ENCODE results near the gene UBE2V1. TPM values are rescaled to one million over a fixed set of nuclear protein-coding genes. Genes with fewer than 3 reads are reported as not detected.
"Not testable (repeated sequence)": the region's sequence is repeated elsewhere in the genome, so short reads cannot be mapped to it uniquely, and the experiment has no call there.

Gene UBE2V1
- total RNA-seq, 1 donor: 114 TPM

GRCh38 chr20:50111829-50112495, 988 bp downstream of the UBE2V1 start:
- peak overlapping the region; percentile 80 for H3K4me3 ChIP-seq (ENCODE audit: low read length)
- no peaks in the 10 kb centered on the region for H3K27me3 ChIP-seq (ENCODE audit: insufficient read depth, low read length)

GRCh38 chr20:50111120-50111828, 1.7 kb downstream of the UBE2V1 start:
- H3K4me1 ChIP-seq (ENCODE audit: insufficient read depth, low read length): peaks cover 78% of the 10 kb centered on the region
- H3K9me3 ChIP-seq (ENCODE audit: low read depth, low read length): no peaks in the 10 kb centered on the region
- H3K27me3 ChIP-seq (ENCODE audit: insufficient read depth, low read length): no peaks in the 10 kb centered on the region
- no peak overlapping the region for H3K4me3 ChIP-seq (ENCODE audit: low read length)

More at GRCh38 chr20:50111829-50112495, 988 bp downstream of the UBE2V1 start:
- Histone ChIP-seq H3K9me3 (ENCODE audit: low read depth, low read length) (no peaks in the 10 kb centered on the region), H3K4me1 (ENCODE audit: insufficient read depth, low read length) (peaks cover 78% of the 10 kb centered on the region)

- Histone ChIP-seq H3K4me3 (ENCODE audit: low read length) (no peak overlapping the region), H3K9me3 (ENCODE audit: low read depth, low read length) (no peaks in the 10 kb centered on the region), H3K4me1 (ENCODE audit: insufficient read depth, low read length) (peaks cover 73% of the 10 kb centered on the region), H3K27me3 (ENCODE audit: insufficient read depth, low read length) (no peaks in the 10 kb centered on the region)
These were observed 2.6 kb downstream of the UBE2V1 start for GRCh38 chr20:50110141-50111047.

- peaks cover 68% of the 10 kb centered on the region for H3K4me1 ChIP-seq (ENCODE audit: insufficient read depth, low read length)
- H3K9me3 ChIP-seq (ENCODE audit: low read depth, low read length): no peaks in the 10 kb centered on the region
- no peak overlapping the region for H3K4me3 ChIP-seq (ENCODE audit: low read length)
- H3K27me3 ChIP-seq (ENCODE audit: insufficient read depth, low read length): no peaks in the 10 kb centered on the region
These were observed 4.3 kb downstream of the UBE2V1 start for GRCh38 chr20:50108556-50109235.

GRCh38 chr20:50107796-50108331, 5.1 kb downstream of the UBE2V1 start:
- Histone ChIP-seq H3K4me1 (ENCODE audit: insufficient read depth, low read length) (peaks cover 67% of the 10 kb centered on the region), H3K9me3 (ENCODE audit: low read depth, low read length) (no peaks in the 10 kb centered on the region), H3K4me3 (ENCODE audit: low read length) (no peak overlapping the region), H3K27me3 (ENCODE audit: insufficient read depth, low read length) (no peaks in the 10 kb centered on the region)

- Histone ChIP-seq H3K4me1 (ENCODE audit: insufficient read depth, low read length) (peaks cover 69% of the 10 kb centered on the region), H3K9me3 (ENCODE audit: low read depth, low read length) (no peaks in the 10 kb centered on the region), H3K4me3 (ENCODE audit: low read length) (no peak overlapping the region), H3K27me3 (ENCODE audit: insufficient read depth, low read length) (no peaks in the 10 kb centered on the region)
These were observed 5.8 kb downstream of the UBE2V1 start for GRCh38 chr20:50107086-50107660.

GRCh38 chr20:50106669-50107068, 6.3 kb downstream of the UBE2V1 start:
- H3K4me1 ChIP-seq (ENCODE audit: insufficient read depth, low read length): peaks cover 68% of the 10 kb centered on the region
- not testable (repeated sequence) for H3K9me3 ChIP-seq (ENCODE audit: low read depth, low read length); H3K27me3 ChIP-seq (ENCODE audit: insufficient read depth, low read length); H3K4me3 ChIP-seq (ENCODE audit: low read length)

GRCh38 chr20:50103464-50104107, 9.4 kb downstream of the UBE2V1 start:
- not testable (repeated sequence) for H3K4me3 ChIP-seq (ENCODE audit: low read length); H3K27me3 ChIP-seq (ENCODE audit: insufficient read depth, low read length); H3K9me3 ChIP-seq (ENCODE audit: low read depth, low read length)
- H3K4me1 ChIP-seq (ENCODE audit: insufficient read depth, low read length): peaks cover 53% of the 10 kb centered on the region

- H3K4me1 ChIP-seq (ENCODE audit: insufficient read depth, low read length): peaks cover 45% of the 10 kb centered on the region
- not testable (repeated sequence) for H3K4me3 ChIP-seq (ENCODE audit: low read length); H3K9me3 ChIP-seq (ENCODE audit: low read depth, low read length); H3K27me3 ChIP-seq (ENCODE audit: insufficient read depth, low read length)
These were observed 10.4 kb downstream of the UBE2V1 start for GRCh38 chr20:50102551-50102950.

GRCh38 chr20:50101887-50102286, 11.1 kb downstream of the UBE2V1 start:
- no peak overlapping the region for H3K4me3 ChIP-seq (ENCODE audit: low read length)
- H3K27me3 ChIP-seq (ENCODE audit: insufficient read depth, low read length): no peaks in the 10 kb centered on the region
- peaks cover 40% of the 10 kb centered on the region for H3K4me1 ChIP-seq (ENCODE audit: insufficient read depth, low read length)
- H3K9me3 ChIP-seq (ENCODE audit: low read depth, low read length): no peaks in the 10 kb centered on the region

GRCh38 chr20:50101281-50101680, 11.7 kb downstream of the UBE2V1 start:
- Histone ChIP-seq H3K4me3 (ENCODE audit: low read length) (no peak overlapping the region), H3K4me1 (ENCODE audit: insufficient read depth, low read length) (peaks cover 38% of the 10 kb centered on the region), H3K27me3 (ENCODE audit: insufficient read depth, low read length) (no peaks in the 10 kb centered on the region), H3K9me3 (ENCODE audit: low read depth, low read length) (no peaks in the 10 kb centered on the region)

GRCh38 chr20:50100552-50100951, 12.4 kb downstream of the UBE2V1 start:
- peaks cover 38% of the 10 kb centered on the region for H3K4me1 ChIP-seq (ENCODE audit: insufficient read depth, low read length)
- H3K4me3 ChIP-seq (ENCODE audit: low read length): no peak overlapping the region

GRCh38 chr20:50099565-50099991, 13.4 kb downstream of the UBE2V1 start:
- Histone ChIP-seq H3K9me3 (ENCODE audit: low read depth, low read length) (no peaks in the 10 kb centered on the region), H3K4me1 (ENCODE audit: insufficient read depth, low read length) (peaks cover 36% of the 10 kb centered on the region), H3K27me3 (ENCODE audit: insufficient read depth, low read length) (no peaks in the 10 kb centered on the region), H3K4me3 (ENCODE audit: low read length) (no peak overlapping the region)

More at GRCh38 chr20:50100552-50100951, 12.4 kb downstream of the UBE2V1 start:
- Histone ChIP-seq H3K27me3 (ENCODE audit: insufficient read depth, low read length) (no peaks in the 10 kb centered on the region), H3K9me3 (ENCODE audit: low read depth, low read length) (no peaks in the 10 kb centered on the region)

- Histone ChIP-seq H3K9me3 (ENCODE audit: low read depth, low read length) (no peaks in the 10 kb centered on the region), H3K4me3 (ENCODE audit: low read length) (no peak overlapping the region), H3K4me1 (ENCODE audit: insufficient read depth, low read length) (peaks cover 33% of the 10 kb centered on the region), H3K27me3 (ENCODE audit: insufficient read depth, low read length) (no peaks in the 10 kb centered on the region)
These were observed 13.8 kb downstream of the UBE2V1 start for GRCh38 chr20:50099113-50099512.

Data from mononuclear cell (primary cell).